Smooth muscle cell (in vitro differentiated cells): Measurements from ENCODE around the gene MGST1. TPM values are rescaled to one million over a fixed set of nuclear protein-coding genes. Genes with fewer than 3 reads are reported as not detected.

ENCODE experiments used
- DNase-seq: peaks from one replicate; lab custom pipeline; 2025; ENCODE audit not compliant: unreplicated experiment; lab: John Stamatoyannopoulos, UW
- H2AFZ ChIP-seq: fragments of 200-600 bp; sonication (generic); 2 replicates; pipeline ENCODE4 v1.6.0; 2016; ENCODE audit warnings: antibody characterized with exemption, low read depth, mild to moderate bottlenecking
- H3F3A ChIP-seq: fragments of 200-600 bp; sonication (generic); 2 replicates; pipeline ENCODE4 v1.6.0; 2017; ENCODE audit warnings: antibody characterized with exemption, low read depth
- H3K27ac ChIP-seq: fragments of 200-600 bp; sonication (generic); 2 replicates; pipeline ENCODE4 v1.5.1; 2016; ENCODE audit warnings: low read depth, mild to moderate bottlenecking
- H3K27me3 ChIP-seq: fragments of 200-600 bp; sonication (generic); 2 replicates; pipeline ENCODE4 v1.6.1; 2016; ENCODE audit warnings: low read depth, mild to moderate bottlenecking
- H3K36me3 ChIP-seq: fragments of 200-600 bp; sonication (generic); 2 replicates; pipeline ENCODE4 v1.5.1; 2016; ENCODE audit warnings: low read depth
- H3K4me1 ChIP-seq: fragments of 200-600 bp; sonication (generic); 2 replicates; pipeline ENCODE4 v1.5.1; 2016; ENCODE audit warnings: low read depth
- H3K4me2 ChIP-seq: fragments of 200-600 bp; sonication (generic); 2 replicates; pipeline ENCODE4 v1.6.0; 2016; ENCODE audit warnings: mild to moderate bottlenecking
- H3K4me3 ChIP-seq: fragments of 200-600 bp; sonication (generic); 2 replicates; pipeline ENCODE4 v1.5.1; 2016; ENCODE audit warnings: mild to moderate bottlenecking
- H3K79me2 ChIP-seq: fragments of 200-600 bp; sonication (generic); 2 replicates; pipeline ENCODE4 v1.6.0; 2016; ENCODE audit warnings: low read depth, mild to moderate bottlenecking
- H3K9ac ChIP-seq: fragments of 200-600 bp; sonication (generic); 2 replicates; pipeline ENCODE4 v1.6.0; 2016; ENCODE audit warnings: low read depth
- H3K9me3 ChIP-seq: fragments of 200-600 bp; sonication (generic); replicated peaks from 2 replicates; pipeline ENCODE4 v1.5.1; 2016; ENCODE audit warnings: low read depth
- H4K20me1 ChIP-seq: fragments of 200-600 bp; sonication (generic); 2 replicates; pipeline ENCODE4 v1.6.0; 2016; ENCODE audit warnings: low read depth
- CTCF ChIP-seq: fragments of 200-600 bp; sonication (generic); IDR thresholded peaks from 2 replicates; pipeline ENCODE4 v1.5.1; 2017; ENCODE audit warnings: borderline replicate concordance, mild to moderate bottlenecking, antibody characterized with exemption; ENCODE audit not compliant: insufficient read depth, poor library complexity, severe bottlenecking
- WGBS: methylation state at CpG from one replicate; pipeline ENCODE4 v1.1.7; 2016; ENCODE audit warnings: low lambda C conversion rate; 5-methylcytosine and 5-hydroxymethylcytosine counted together
- polyA plus RNA-seq: library from polyadenylated mRNA; unstranded; fragments of >200 nt; fragmentation: Nextera tagmentation; extraction: Ambion mirVana; gene quantifications from 2 replicates; pipeline ENCODE4 v1.2.1, GENCODE V29; 2016
- total RNA-seq: library from RNA; depleted of rRNA; stranded (reverse); fragments of >200 nt; gene quantifications from 2 replicates; pipeline ENCODE4 v1.2.3, GENCODE V29; 2014

MGST1 gene
- total and polyA plus RNA-seq, 2 experiments from 2014 or later, result 21.7 to 31.4 TPM

- Histone ChIP-seq H3F3A (no peaks in the 10 kb centered on the region), H3K27ac (no peak overlapping the region), H3K4me2 (peak overlapping the region; percentile 64), H3K4me1 (no peaks in the 10 kb centered on the region), H3K27me3 (no peaks in the 10 kb centered on the region), H3K9ac (no peak overlapping the region), H2AFZ (peak overlapping the region; percentile 21), H4K20me1 (no peaks in the 10 kb centered on the region), H3K4me3 (no peak overlapping the region), H3K79me2 (no peaks in the 10 kb centered on the region), H3K9me3 (no peaks in the 10 kb centered on the region), H3K36me3 (no peaks in the 10 kb centered on the region)
- no peak for TF ChIP-seq CTCF
- WGBS, result 62% methylated on average over 4 of the region's 4 CpGs
- no peak for DNase-seq
These were observed 11.4 kb downstream of the MGST1 start for GRCh38 chr12:16358878-16359277.

- peak; percentile 19 for DNase-seq
- peak; percentile 90 for TF ChIP-seq CTCF
- Histone ChIP-seq H3K36me3 (no peaks in the 10 kb centered on the region), H3K4me3 (no peak overlapping the region), H3K79me2 (no peaks in the 10 kb centered on the region), H3K4me1 (no peaks in the 10 kb centered on the region), H2AFZ (peak overlapping the region; percentile 21), H3K4me2 (peak overlapping the region; percentile 64), H3K9me3 (no peaks in the 10 kb centered on the region), H3F3A (no peaks in the 10 kb centered on the region), H3K27me3 (no peaks in the 10 kb centered on the region), H3K9ac (no peak overlapping the region), H3K27ac (no peak overlapping the region), H4K20me1 (no peaks in the 10 kb centered on the region)
- WGBS, result 53% methylated on average over 20 of the region's 20 CpGs
These were observed 12.4 kb downstream of the MGST1 start for GRCh38 chr12:16359512-16360491.

GRCh38 chr12:16361142-16361783, 13.8 kb downstream of the MGST1 start:
- no peaks in the 10 kb centered on the region for H3K9me3 ChIP-seq
- 93% methylated on average over 7 of the region's 7 CpGs for WGBS
- H2AFZ ChIP-seq, result no peak overlapping the region
- no peak for TF ChIP-seq CTCF
- H3K27me3 ChIP-seq, result no peaks in the 10 kb centered on the region
- no peaks in the 10 kb centered on the region for H4K20me1 ChIP-seq
- H3K9ac ChIP-seq, result no peak overlapping the region
- no peaks in the 10 kb centered on the region for H3F3A ChIP-seq
- H3K4me2 ChIP-seq, result no peak overlapping the region
- H3K27ac ChIP-seq, result no peak overlapping the region
- no peaks in the 10 kb centered on the region for H3K36me3 ChIP-seq
- DNase-seq, result no peak
- no peak overlapping the region for H3K4me3 ChIP-seq
- no peaks in the 10 kb centered on the region for H3K4me1 ChIP-seq
- no peaks in the 10 kb centered on the region for H3K79me2 ChIP-seq
